ENCODE measurements around the gene TTC9C. TPM values are rescaled to one million over a fixed set of nuclear protein-coding genes. Genes with fewer than 3 reads are reported as not detected.

The TTC9C gene
- total and polyA plus RNA-seq, 2 of the 8 experiments (the other 6 are each of a cell fraction or from before 2014, with no cell fraction given) = 25.4 to 34.1 TPM

GRCh38 chr11:62705880-62706849 lies 22.1 kb upstream of the TTC9C start (continued):
- no peak for TF ChIP-seq RFX5 (IDR thresholded peaks at IDR 0.05; ENCODE audit: borderline replicate concordance, low read depth, low read length)
- no peak for TF ChIP-seq RXRA (IDR thresholded peaks at IDR 0.05; ENCODE audit: insufficient read depth, low read depth, low read length)
- TF ChIP-seq PHF8 (conservative IDR thresholded peaks at IDR 0.05; ENCODE audit: low read depth, low read length) = peak; percentile 65
- no peak for TF ChIP-seq MAFK (IDR thresholded peaks at IDR 0.05; ENCODE audit: low read depth, low read length)
- TF ChIP-seq KDM4A (IDR thresholded peaks at IDR 0.05; ENCODE audit: low read depth, low read length, severe bottlenecking) = peak; percentile 53
- no peak for TF ChIP-seq SUZ12 (IDR thresholded peaks at IDR 0.05; ENCODE audit: low read length)
- TF ChIP-seq POLR2A (IDR thresholded peaks at IDR 0.05; ENCODE audit: control extremely low read depth in 1 of 2, low read depth in 2 of 2, low read length in 2 of 2) = peak in 1 of 2 experiments; percentile 62; a peak in 2 of 3 replicates
- TF ChIP-seq SIRT6 (IDR thresholded peaks at IDR 0.05; ENCODE audit: low read length) = no peak
- no peak for TF ChIP-seq JUN (IDR thresholded peaks at IDR 0.05; ENCODE audit: low read depth, low read length)
- TF ChIP-seq SP1 (IDR thresholded peaks at IDR 0.05; ENCODE audit: low read depth, low read length) = no peak
- no peak for TF ChIP-seq SP2 (IDR thresholded peaks at IDR 0.05; ENCODE audit: low read length)
- TF ChIP-seq FOSL1 (IDR thresholded peaks at IDR 0.05; ENCODE audit: insufficient read depth, low read depth, low read length) = no peak
- TF ChIP-seq POLR2AphosphoS5 (IDR thresholded peaks at IDR 0.05; ENCODE audit: low read depth, low read length) = peak; percentile 75; the same call in 1 of the 2 replicates
- TF ChIP-seq CBX8 (IDR thresholded peaks at IDR 0.05; ENCODE audit: borderline replicate concordance, low read depth, low read length) = no peak
- TF ChIP-seq TAF1 (IDR thresholded peaks at IDR 0.05; ENCODE audit: low read depth, low read length) = peak; percentile 57; the same call in 1 of the 2 replicates
- no peak for TF ChIP-seq TEAD4 (IDR thresholded peaks at IDR 0.05; ENCODE audit: low read depth, low read length)
- no peak for TF ChIP-seq HDAC2 (IDR thresholded peaks at IDR 0.05; ENCODE audit: borderline replicate concordance in 1 of 2, low read depth in 2 of 2, low read length in 2 of 2)
- no peak for TF ChIP-seq ATF3 (IDR thresholded peaks at IDR 0.05; ENCODE audit: insufficient read depth, low read depth, low read length)
- TF ChIP-seq POU5F1 (IDR thresholded peaks at IDR 0.05; ENCODE audit: low read depth, low read length) = no peak
- no peak for TF ChIP-seq NRF1 (IDR thresholded peaks at IDR 0.05; ENCODE audit: low read depth, low read length)

All from H1 (cell line).